Muscle layer of duodenum (tissue), 2 donors: Measurements from ENCODE around the gene GZF1.
"Not testable (repeated sequence)": the region's sequence is repeated elsewhere in the genome, so short reads cannot be mapped to it uniquely, and the experiment has no call there.

Experiments
- H3K27ac ChIP-seq: one replicate; pipeline ENCODE4 v1.7.0; 2013; ENCODE audit warnings: mild to moderate bottlenecking, low read length
- H3K27me3 ChIP-seq: one replicate; pipeline ENCODE4 v1.7.0; 2013; ENCODE audit warnings: low read depth, mild to moderate bottlenecking, control low read depth, low read length
- H3K36me3 ChIP-seq, 2 donors: one replicate each; pipeline ENCODE4 v1.7.0; 2013; ENCODE audit warnings: low read length in 2 of 2, control low read depth in 1 of 2, mild to moderate bottlenecking in 1 of 2; ENCODE audit not compliant: insufficient read depth in 2 of 2, control insufficient read depth in 1 of 2
- H3K4me1 ChIP-seq, 2 donors: one replicate each; pipeline ENCODE4 v1.7.0; 2013; ENCODE audit warnings: low read length in 2 of 2, mild to moderate bottlenecking in 2 of 2, control low read depth in 1 of 2, moderate library complexity in 1 of 2; ENCODE audit not compliant: insufficient read depth in 2 of 2, control insufficient read depth in 1 of 2
- H3K4me3 ChIP-seq, 2 donors: one replicate each; pipeline ENCODE4 v1.7.0; 2013; ENCODE audit warnings: low read length in 2 of 2, low read depth in 1 of 2, mild to moderate bottlenecking in 1 of 2
- H3K9me3 ChIP-seq, 2 donors: one replicate each; pipeline ENCODE4 v1.7.0; 2013; ENCODE audit warnings: low read length in 2 of 2, control low read depth in 1 of 2, mild to moderate bottlenecking in 1 of 2; ENCODE audit not compliant: control insufficient read depth in 1 of 2
- donor health status: healthy.

GZF1 gene

GRCh38 chr20:23347791-23348190, 14.2 kb upstream of the GZF1 start:
- Histone ChIP-seq H3K27ac (no peak overlapping the region), H3K27me3 (no peaks in the 10 kb centered on the region), H3K9me3 (no peaks in the 10 kb centered on the region), H3K4me3 (no peak overlapping the region), H3K36me3 (peaks cover 0 to 7% of the 10 kb centered on the region in 2 donors), H3K4me1 (peaks cover 16 to 18% of the 10 kb centered on the region in 2 donors)

GRCh38 chr20:23348510-23348909, 13.5 kb upstream of the GZF1 start:
- H3K36me3 ChIP-seq, H3K27me3 ChIP-seq, H3K4me3 ChIP-seq, H3K9me3 ChIP-seq: not testable (repeated sequence)
- peak overlapping the region; percentile 98 for H3K27ac ChIP-seq
- H3K4me1 ChIP-seq = peaks cover 16 to 18% of the 10 kb centered on the region in 2 donors

- Histone ChIP-seq H3K9me3 (no peaks in the 10 kb centered on the region), H3K27ac (peak overlapping the region; percentile 98), H3K4me3 (peak overlapping the region; percentile 87 to 93), H3K36me3 (peaks cover 8 to 16% of the 10 kb centered on the region in 2 donors), H3K4me1 (peaks cover 16 to 18% of the 10 kb centered on the region in 2 donors), H3K27me3 (no peaks in the 10 kb centered on the region)
These were observed 12.4 kb upstream of the GZF1 start for GRCh38 chr20:23349338-23350195.

GRCh38 chr20:23350196-23350903, 11.6 kb upstream of the GZF1 start, which contains the start of gene NXT1:
Gene NXT1, plus strand, starts transcription at chr20:23350791. Its CDS starts 3,251 bp downstream, at chr20:23354042.
- no peaks in the 10 kb centered on the region for H3K27me3 ChIP-seq
- H3K27ac ChIP-seq = peak within 1 kb of the TSS; percentile 98
- H3K9me3 ChIP-seq = no peaks in the 10 kb centered on the region
- H3K36me3 ChIP-seq = peaks cover 8 to 24% of the 10 kb centered on the region in 2 donors
- H3K4me3 ChIP-seq = peak within 1 kb of the TSS; percentile 87 to 93
- H3K4me1 ChIP-seq = peaks cover 16 to 18% of the 10 kb centered on the region in 2 donors

GRCh38 chr20:23350904-23351838, 10.8 kb upstream of the GZF1 start:
- Histone ChIP-seq H3K27ac (peak overlapping the region; percentile 98), H3K4me1 (peaks cover 16 to 18% of the 10 kb centered on the region in 2 donors), H3K36me3 (peaks cover 8 to 29% of the 10 kb centered on the region in 2 donors), H3K27me3 (no peaks in the 10 kb centered on the region), H3K4me3 (peak overlapping the region; percentile 87 to 93), H3K9me3 (no peaks in the 10 kb centered on the region)

GRCh38 chr20:23356203-23356602, 5.8 kb upstream of the GZF1 start:
- Histone ChIP-seq H3K4me3 (no peak overlapping the region), H3K36me3 (peaks cover 8 to 22% of the 10 kb centered on the region in 2 donors), H3K27ac (no peak overlapping the region), H3K9me3 (no peaks in the 10 kb centered on the region), H3K4me1 (peaks cover 9 to 24% of the 10 kb centered on the region in 2 donors), H3K27me3 (no peaks in the 10 kb centered on the region)

GRCh38 chr20:23357767-23358562, 4.0 kb upstream of the GZF1 start:
- Histone ChIP-seq H3K4me1 (peaks cover 3 to 17% of the 10 kb centered on the region in 2 donors), H3K4me3 (peak overlapping the region; percentile 76 to 77)

GRCh38 chr20:23358563-23358906, 3.4 kb upstream of the GZF1 start:
- peaks cover 8 to 22% of the 10 kb centered on the region in 2 donors for H3K36me3 ChIP-seq
- no peaks in the 10 kb centered on the region for H3K9me3 ChIP-seq
- H3K4me3 ChIP-seq = peak overlapping the region; percentile 57 to 77
- H3K27ac ChIP-seq = peak overlapping the region; percentile 86
- H3K4me1 ChIP-seq = peaks cover 9 to 22% of the 10 kb centered on the region in 2 donors
- H3K27me3 ChIP-seq = no peaks in the 10 kb centered on the region

More at GRCh38 chr20:23357767-23358562, 4.0 kb upstream of the GZF1 start:
- H3K27ac ChIP-seq = peak overlapping the region; percentile 91
- H3K27me3 ChIP-seq = no peaks in the 10 kb centered on the region
- H3K9me3 ChIP-seq = no peaks in the 10 kb centered on the region
- H3K36me3 ChIP-seq = peaks cover 8 to 22% of the 10 kb centered on the region in 2 donors

- peaks cover 9 to 22% of the 10 kb centered on the region in 2 donors for H3K4me1 ChIP-seq
- peak overlapping the region; percentile 86 for H3K27ac ChIP-seq
- H3K4me3 ChIP-seq = no peak overlapping the region
These were observed 2.9 kb upstream of the GZF1 start for GRCh38 chr20:23358923-23359593.

GRCh38 chr20:23360531-23360930, 1.5 kb upstream of the GZF1 start:
- peaks cover 9 to 25% of the 10 kb centered on the region in 2 donors for H3K4me1 ChIP-seq
- peak overlapping the region; percentile 100 for H3K27ac ChIP-seq
- H3K27me3 ChIP-seq = no peaks in the 10 kb centered on the region
- peaks cover 0 to 3% of the 10 kb centered on the region in 2 donors for H3K36me3 ChIP-seq
- H3K9me3 ChIP-seq = no peaks in the 10 kb centered on the region
- H3K4me3 ChIP-seq = peak overlapping the region in 1 of 2 donors; percentile 78

More at GRCh38 chr20:23358923-23359593, 2.9 kb upstream of the GZF1 start:
- Histone ChIP-seq H3K36me3 (peaks cover 3 to 18% of the 10 kb centered on the region in 2 donors), H3K9me3 (no peaks in the 10 kb centered on the region), H3K27me3 (no peaks in the 10 kb centered on the region)
